IMR-90 (cell line): Measurements from ENCODE around the gene B4GALNT1. TPM values are rescaled to one million over a fixed set of nuclear protein-coding genes. Genes with fewer than 3 reads are reported as not detected.

Experiments
- ATAC-seq: fragments of 200-7000 bp; cut with Tn5 transposase; 2 replicates; pipeline ENCODE4 v1.9.1; 2020; ENCODE audit warnings: low read depth, mild to moderate bottlenecking, moderate library complexity
- BruUV-seq: library from RNA; stranded (reverse); fragments of 400-500 nt; replicated peaks from 2 replicates; lab custom pipeline; 2021; lab: Mats Ljungman, UMichigan
- CTCF ChIA-PET: fragments of 300-600 bp; formaldehyde crosslinking; extraction: SDS; loops from one replicate; lab custom pipeline; 2021; ENCODE audit warnings: antibody characterized with exemption; lab: Yijun Ruan, JAX
- POLR2A ChIA-PET: fragments of 300-600 bp; sonication (Branson Sonifier 250); formaldehyde crosslinking; loops from one replicate; lab custom pipeline; 2022; ENCODE audit warnings: antibody characterized with exemption; ENCODE audit not compliant: unreplicated experiment; lab: Charles Lee
- DNase-seq: peaks from one replicate; pipeline ENCODE4 v3.0.0; 2013
- H2AFZ ChIP-seq: replicated peaks from 2 replicates; pipeline ENCODE3; 2013; ENCODE audit warnings: low read length, mild to moderate bottlenecking; ENCODE audit not compliant: poor library complexity
- H2AK5ac ChIP-seq: 2 replicates; pipeline ENCODE4 v1.6.1; 2013; ENCODE audit warnings: low read depth, low read length, inconsistent platforms
- H2AK9ac ChIP-seq: replicated peaks from 2 replicates; pipeline ENCODE3; 2013; ENCODE audit warnings: mild to moderate bottlenecking, low read depth, low read length, moderate library complexity; ENCODE audit not compliant: poor library complexity
- H2BK120ac ChIP-seq: 2 replicates; pipeline ENCODE4 v1.6.1; 2013; ENCODE audit warnings: low read depth, low read length, inconsistent platforms
- H2BK15ac ChIP-seq: 3 replicates; pipeline ENCODE4 v1.6.1; 2013; ENCODE audit warnings: low read depth, low read length, inconsistent platforms
- H2BK20ac ChIP-seq: 2 replicates; pipeline ENCODE4 v1.6.1; 2013; ENCODE audit warnings: low read depth, mild to moderate bottlenecking, inconsistent platforms, low read length, moderate library complexity
- H2BK5ac ChIP-seq: 2 replicates; pipeline ENCODE4 v1.6.1; 2013; ENCODE audit warnings: mild to moderate bottlenecking, low read depth, low read length, inconsistent platforms; ENCODE audit not compliant: poor library complexity, severe bottlenecking
- H3K14ac ChIP-seq: replicated peaks from 2 replicates; pipeline ENCODE4 v1.6.1; 2013; ENCODE audit warnings: low read depth, low read length, inconsistent platforms
- H3K18ac ChIP-seq: 2 replicates; pipeline ENCODE4 v1.6.1; 2013; ENCODE audit warnings: low read depth, low read length, control low read depth
- H3K23ac ChIP-seq: 2 replicates; pipeline ENCODE4 v1.6.1; 2013; ENCODE audit warnings: low read depth, low read length, inconsistent platforms
- H3K27ac ChIP-seq: 2 replicates; pipeline ENCODE4 v1.5.1; 2013; ENCODE audit warnings: mild to moderate bottlenecking, control low read depth, low read length; ENCODE audit not compliant: insufficient read depth
- H3K27me3 ChIP-seq: 2 replicates; pipeline ENCODE4 v1.6.1; 2013; ENCODE audit warnings: low read length; ENCODE audit not compliant: control insufficient read depth, insufficient read depth
- H3K36me3 ChIP-seq: 2 replicates; pipeline ENCODE4 v1.6.1; 2013; ENCODE audit warnings: low read length, mixed read lengths; ENCODE audit not compliant: control insufficient read depth, insufficient read depth
- H3K4ac ChIP-seq: 2 replicates; pipeline ENCODE4 v1.6.1; 2013; ENCODE audit warnings: low read depth, low read length, inconsistent platforms
- H3K4me1 ChIP-seq: 2 replicates; pipeline ENCODE4 v1.6.1; 2013; ENCODE audit warnings: low read length, mixed read lengths; ENCODE audit not compliant: control insufficient read depth, insufficient read depth
- H3K4me2 ChIP-seq: 2 replicates; pipeline ENCODE4 v1.6.1; 2013; ENCODE audit warnings: low read depth, mild to moderate bottlenecking, control low read depth, low read length, moderate library complexity
- H3K4me3 ChIP-seq: 2 replicates; pipeline ENCODE4 v1.5.1; 2013; ENCODE audit warnings: low read depth, mild to moderate bottlenecking, control low read depth, low read length, moderate library complexity; ENCODE audit not compliant: insufficient read depth
- H3K56ac ChIP-seq: 2 replicates; pipeline ENCODE4 v1.6.1; 2013; ENCODE audit warnings: low read length, inconsistent platforms; ENCODE audit not compliant: insufficient read depth; ENCODE audit errors: extremely low read depth
- H3K79me1 ChIP-seq, 2 experiments: 2 replicates each; pipeline ENCODE4 v1.6.1; 2013; ENCODE audit warnings: low read length in 2 of 2, inconsistent platforms in 1 of 2, low read depth in 1 of 2
- H3K9ac ChIP-seq: 2 replicates; pipeline ENCODE4 v1.6.1; 2013; ENCODE audit warnings: low read depth, low read length, control low read depth
- H3K9me1 ChIP-seq: 2 replicates; pipeline ENCODE4 v1.6.1; 2013; ENCODE audit warnings: low read length, inconsistent platforms; ENCODE audit not compliant: insufficient read depth
- H3K9me3 ChIP-seq: 2 replicates; pipeline ENCODE4 v1.6.1; 2013; ENCODE audit warnings: low read length; ENCODE audit not compliant: control insufficient read depth, insufficient read depth
- H4K20me1 ChIP-seq: 2 replicates; pipeline ENCODE4 v1.6.1; 2013; ENCODE audit warnings: low read length, inconsistent platforms; ENCODE audit not compliant: insufficient read depth
- H4K5ac ChIP-seq: 2 replicates; pipeline ENCODE4 v1.6.1; 2013; ENCODE audit warnings: mild to moderate bottlenecking, low read depth, low read length, control low read depth
- H4K8ac ChIP-seq, 2 experiments: 2 replicates each; pipeline ENCODE4 v1.6.1; 2013; ENCODE audit warnings: low read depth in 2 of 2, low read length in 2 of 2, control low read depth in 1 of 2, inconsistent platforms in 1 of 2
- H4K91ac ChIP-seq: 2 replicates; pipeline ENCODE4 v1.6.1; 2013; ENCODE audit warnings: low read depth, low read length, inconsistent platforms; ENCODE audit not compliant: insufficient read depth
- CEBPB ChIP-seq: IDR thresholded peaks from 2 replicates; pipeline ENCODE4 v1.6.1; 2012; ENCODE audit warnings: low read depth, low read length, improper control_type of control experiment
- CHD1 ChIP-seq: IDR thresholded peaks from 2 replicates; pipeline ENCODE4 v1.6.1; 2012; ENCODE audit warnings: low read depth, low read length, improper control_type of control experiment
- CTCF ChIP-seq: conservative IDR thresholded peaks from 2 replicates; pipeline ENCODE4 v1.5.1; 2012; ENCODE audit warnings: mild to moderate bottlenecking, low read depth, low read length, improper control_type of control experiment
- FOS ChIP-seq: fragments of 150-350 bp; IDR thresholded peaks from 2 replicates; pipeline ENCODE4 v1.6.1; 2016; ENCODE audit warnings: low read depth, low read length
- MAFK ChIP-seq: IDR thresholded peaks from 2 replicates; pipeline ENCODE4 v1.6.1; 2012; ENCODE audit warnings: low read depth, low read length, improper control_type of control experiment
- NFE2L2 ChIP-seq: fragments of 150-350 bp; IDR thresholded peaks from 2 replicates; pipeline ENCODE4 v1.6.1; 2016; ENCODE audit warnings: low read depth, mild to moderate bottlenecking, low read length
- POLR2A ChIP-seq: IDR thresholded peaks from 2 replicates; pipeline ENCODE4 v1.6.1; 2012; ENCODE audit warnings: mild to moderate bottlenecking, low read depth, low read length
- RAD21 ChIP-seq: IDR thresholded peaks from 2 replicates; pipeline ENCODE4 v1.6.1; 2012; ENCODE audit warnings: low read length, improper control_type of control experiment
- RFX5 ChIP-seq: IDR thresholded peaks from 2 replicates; pipeline ENCODE4 v1.8.0; 2012; ENCODE audit warnings: low read depth, mild to moderate bottlenecking, low read length, moderate library complexity
- WGBS, 2 experiments: methylation state at CpG; one replicate each; pipeline versions ENCODE4 v1.1.5 to v1.1.7; 2013; ENCODE audit warnings: missing lambda C conversion rate in 2 of 2; ENCODE audit not compliant: insufficient read length in 1 of 2; ENCODE audit errors: extremely low coverage in 2 of 2; 5-methylcytosine and 5-hydroxymethylcytosine counted together
- dilution Hi-C: fragments of 300-500 bp; cut with HindIII; formaldehyde crosslinking; loops from one replicate; pipeline ENCODE4 v1.14.3; 2018; ENCODE audit warnings: low sequenced_read_pairs; ENCODE audit not compliant: unreplicated experiment
- in situ Hi-C: fragments of 300-500 bp; cut with MboI; formaldehyde crosslinking; loops from 3 replicates; pipeline ENCODE4 v1.14.3; 2019; ENCODE audit warnings: low sequenced_read_pairs, inconsistent platforms, mixed read lengths
- intact Hi-C: fragments of 100-400 bp; cut with micrococcal nuclease; formaldehyde crosslinking; loops from 2 replicates; pipeline ENCODE4 v1.10.0; 2022
- polyA plus RNA-seq, 3 experiments: library from polyadenylated mRNA; depleted of rRNA; stranded (reverse); fragments of >200 nt; gene quantifications; 2 replicates each; pipeline ENCODE4 v1.2.3, GENCODE V29; 2012; ENCODE audit warnings: low replicate concordance in 1 of 3
- total RNA-seq: library from RNA; depleted of rRNA; stranded (reverse); fragments of >200 nt; gene quantifications from 2 replicates; pipeline ENCODE4 v1.2.3, GENCODE V29; 2012

The B4GALNT1 gene
- total and polyA plus RNA-seq, 2 of the 4 experiments (the other 2 are of a cell fraction): 0.18 to 0.62 TPM

GRCh38 chr12:57614948-57615500, 18.0 kb downstream of the B4GALNT1 start:
- H3K18ac ChIP-seq: no peak overlapping the region
- dilution Hi-C loops: no loop called here
- H3K14ac ChIP-seq: no peak overlapping the region

More at GRCh38 chr12:57614948-57615500, 18.0 kb downstream of the B4GALNT1 start:
- TF ChIP-seq MAFK (no peak), CEBPB (no peak), NFE2L2 (no peak), RFX5 (no peak), FOS (no peak), RAD21 (no peak), POLR2A (no peak), CTCF (no peak), CHD1 (no peak)
- Histone ChIP-seq H3K9me1 (peaks cover 11% of the 10 kb centered on the region; the same call in 1 of the 2 replicates), H3K23ac (no peak overlapping the region), H3K56ac (no peak overlapping the region), H3K4me1 (peaks cover 4% of the 10 kb centered on the region), H3K4me3 (no peak overlapping the region), H4K20me1 (no peaks in the 10 kb centered on the region), H4K8ac (no peak overlapping the region), H3K27me3 (peaks cover 4% of the 10 kb centered on the region), H2BK15ac (no peak overlapping the region), H3K9ac (no peak overlapping the region), H3K36me3 (peaks cover 36% of the 10 kb centered on the region), H3K27ac (no peak overlapping the region), H2AFZ (no peak overlapping the region), H2BK120ac (no peak overlapping the region), H3K4ac (no peak overlapping the region), H4K91ac (no peak overlapping the region), H2AK9ac (no peak overlapping the region), H4K5ac (no peak overlapping the region), H3K4me2 (no peak overlapping the region), H2BK20ac (no peak overlapping the region), H2AK5ac (no peak overlapping the region), H3K79me1 (peaks cover 0 to 13% of the 10 kb centered on the region in 2 experiments; a peak in 2 of 4 replicates), H3K9me3 (no peaks in the 10 kb centered on the region), H2BK5ac (no peak overlapping the region)
- in situ Hi-C loops (no loop called here), intact Hi-C loops (no loop called here)
- DNase-seq (no peak), ATAC-seq (no peak)
- BruUV-seq: no TSS peak
- ChIA-PET POLR2A (no interaction called here), CTCF (no interaction called here)
- WGBS, 2 experiments: no CpG with 5 or more reads among the region's 11 CpGs
